ENCODE measurements around the gene PLK1.
"Not testable (repeated sequence)": the region's sequence is repeated elsewhere in the genome, so short reads cannot be mapped to it uniquely, and the experiment has no call there.

DNA sequence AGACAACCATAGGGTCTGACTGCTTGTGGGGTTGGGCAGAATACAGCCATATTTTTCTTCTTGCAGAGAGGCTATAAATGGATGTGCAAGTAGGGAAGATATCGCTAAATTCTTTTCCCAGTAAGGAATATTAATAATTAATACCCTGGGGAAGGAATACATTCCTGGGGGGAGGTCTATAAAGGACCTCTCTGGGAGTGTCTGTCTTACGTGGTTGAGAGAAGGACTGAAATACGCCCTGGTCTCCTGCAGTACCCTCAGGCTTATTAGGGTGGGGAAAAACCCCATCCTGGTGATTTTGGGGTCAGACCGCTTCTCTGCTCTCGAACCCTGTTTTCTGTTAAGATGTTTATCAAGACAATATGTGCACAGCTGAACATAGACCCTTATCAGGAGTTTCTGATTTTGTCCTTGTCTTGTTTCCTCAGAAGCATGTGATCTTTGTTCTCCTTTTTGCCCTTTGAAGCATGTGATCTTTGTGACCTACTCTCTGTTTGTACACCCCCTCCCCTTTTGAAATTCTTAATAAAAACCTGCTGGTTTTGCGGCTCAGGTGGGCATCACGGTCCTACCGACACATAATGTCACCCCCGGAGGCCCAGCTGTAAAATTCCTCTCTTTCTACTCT is 44.0 kb downstream of the PLK1 start:
- TF ChIP-seq, protein P1, sequence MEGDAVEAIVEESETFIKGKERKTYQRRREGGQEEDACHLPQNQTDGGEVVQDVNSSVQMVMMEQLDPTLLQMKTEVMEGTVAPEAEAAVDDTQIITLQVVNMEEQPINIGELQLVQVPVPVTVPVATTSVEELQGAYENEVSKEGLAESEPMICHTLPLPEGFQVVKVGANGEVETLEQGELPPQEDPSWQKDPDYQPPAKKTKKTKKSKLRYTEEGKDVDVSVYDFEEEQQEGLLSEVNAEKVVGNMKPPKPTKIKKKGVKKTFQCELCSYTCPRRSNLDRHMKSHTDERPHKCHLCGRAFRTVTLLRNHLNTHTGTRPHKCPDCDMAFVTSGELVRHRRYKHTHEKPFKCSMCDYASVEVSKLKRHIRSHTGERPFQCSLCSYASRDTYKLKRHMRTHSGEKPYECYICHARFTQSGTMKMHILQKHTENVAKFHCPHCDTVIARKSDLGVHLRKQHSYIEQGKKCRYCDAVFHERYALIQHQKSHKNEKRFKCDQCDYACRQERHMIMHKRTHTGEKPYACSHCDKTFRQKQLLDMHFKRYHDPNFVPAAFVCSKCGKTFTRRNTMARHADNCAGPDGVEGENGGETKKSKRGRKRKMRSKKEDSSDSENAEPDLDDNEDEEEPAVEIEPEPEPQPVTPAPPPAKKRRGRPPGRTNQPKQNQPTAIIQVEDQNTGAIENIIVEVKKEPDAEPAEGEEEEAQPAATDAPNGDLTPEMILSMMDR (IDR thresholded peaks at IDR 0.05; ENCODE audit: poor library complexity): not testable (repeated sequence)
- not testable (repeated sequence) for TF ChIP-seq EZH2 (IDR thresholded peaks at IDR 0.05; ENCODE audit: borderline replicate concordance)

All from hepatocyte (in vitro differentiated cells).